A549 treated with dexamethasone at 1 μM for 4 hours (cell line): Measurements from ENCODE around the gene CCL25. TPM values are rescaled to one million over a fixed set of nuclear protein-coding genes. Genes with fewer than 3 reads are reported as not detected.

Source experiments
- total RNA-seq: library from RNA; stranded (reverse); fragments of 200-300 nt; extraction: Qiagen RNA extraction; gene quantifications from 5 replicates; pipeline ENCODE4 v1.2.3, GENCODE V29; 2022

Gene CCL25, protein sequence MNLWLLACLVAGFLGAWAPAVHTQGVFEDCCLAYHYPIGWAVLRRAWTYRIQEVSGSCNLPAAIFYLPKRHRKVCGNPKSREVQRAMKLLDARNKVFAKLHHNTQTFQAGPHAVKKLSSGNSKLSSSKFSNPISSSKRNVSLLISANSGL
- not detected in 5 replicates for total RNA-seq

DNA sequence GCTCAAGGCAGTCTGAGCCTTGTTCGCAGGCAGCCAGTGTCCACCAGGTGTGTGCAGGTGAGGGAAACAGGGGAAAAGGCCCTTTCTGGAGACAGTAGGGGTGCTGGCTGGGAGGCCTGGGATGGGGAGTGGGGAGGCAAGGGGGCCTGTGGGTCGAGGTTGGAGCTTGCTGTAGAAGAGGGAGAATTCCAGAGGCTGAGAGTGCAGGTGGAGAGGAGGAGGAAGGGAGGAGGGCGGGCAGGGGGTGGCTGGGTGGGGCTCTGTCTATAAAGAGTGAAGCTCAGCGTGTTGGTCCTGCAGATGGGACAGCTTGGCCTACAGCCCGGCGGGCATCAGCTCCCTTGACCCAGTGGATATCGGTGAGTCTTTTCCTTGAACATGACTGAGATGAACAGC lies at the start of gene CCL25:
Gene CCL25 (plus strand): TSS at position 297 of the 396 bp plus-strand sequence. CDS start 290 bp downstream, outside the sequence.

DNA sequence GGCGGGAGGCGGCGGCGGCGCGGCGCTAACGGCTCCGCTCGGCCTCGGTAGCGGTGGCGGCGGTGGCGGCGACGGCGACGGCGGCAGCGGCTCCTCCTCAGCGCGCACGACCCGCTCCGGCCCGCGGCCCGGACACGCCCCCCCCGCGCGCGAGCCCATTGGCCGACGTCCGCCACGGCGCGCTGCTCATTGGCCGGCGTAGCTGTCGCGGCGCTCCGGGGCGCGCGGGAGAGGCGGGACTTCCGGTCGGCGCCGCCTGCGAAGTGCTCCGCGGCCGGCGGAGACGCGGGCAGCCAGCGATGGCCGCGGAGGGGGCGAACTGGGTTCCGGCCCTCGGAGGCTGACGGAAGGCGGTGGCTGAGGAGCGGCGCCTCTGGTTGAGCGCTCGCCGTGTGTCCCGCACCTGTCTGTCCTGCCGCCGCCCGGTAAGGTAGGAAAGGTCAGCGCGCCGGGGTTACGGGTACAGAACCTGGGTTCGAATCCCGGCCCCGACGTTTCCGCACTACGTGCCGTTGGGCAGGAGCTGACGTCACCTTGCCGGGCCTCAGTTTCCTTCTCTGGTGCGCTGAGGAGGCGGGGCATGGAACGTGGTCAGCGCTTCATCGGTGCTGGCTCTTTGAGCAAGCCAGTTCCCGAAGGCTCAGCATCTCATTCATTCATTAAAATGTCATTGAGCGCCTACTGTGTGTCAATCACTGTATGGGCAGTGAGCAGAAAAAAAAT lies 46.9 kb upstream of the CCL25 start, which contains the start of gene ELAVL1:
Gene ELAVL1 (minus strand): TSS at position 108 of the 723 bp plus-strand sequence. CDS start 13,826 bp downstream, outside the sequence.

Other genes starting within 250 kb of the CCL25 start
- gene EVI5L, start 222.5 kb upstream of the CCL25 start, total RNA-seq, result 0.94 to 1.9 TPM (median 1.8 TPM) in 5 replicates
- gene PRR36, start 178.4 kb upstream of the CCL25 start, total RNA-seq, result 0.30 to 0.51 TPM (median 0.45 TPM) in 5 replicates
- 5.1 to 7.1 TPM (median 5.7 TPM) in 5 replicates for gene LRRC8E, start 164.2 kb upstream of the CCL25 start, total RNA-seq
- gene MAP2K7, start 148.9 kb upstream of the CCL25 start, total RNA-seq, result 8.6 to 16.3 TPM (median 14.9 TPM) in 5 replicates
- gene TGFBR3L, start 137.9 kb upstream of the CCL25 start, total RNA-seq, result 0.36 to 2.0 TPM (median 1.7 TPM) in 5 replicates
- 17.5 to 29.6 TPM (median 28.0 TPM) in 5 replicates for gene SNAPC2, start 132.4 kb upstream of the CCL25 start, total RNA-seq
- 8.2 to 19.6 TPM (median 17.2 TPM) in 5 replicates for gene CTXN1, start 126.6 kb upstream of the CCL25 start, total RNA-seq
- gene TIMM44, start 109.1 kb upstream of the CCL25 start, total RNA-seq, result 24.1 to 32.3 TPM (median 29.4 TPM) in 5 replicates
- 66.0 to 76.3 TPM (median 73.6 TPM) in 5 replicates for gene ELAVL1, start 47.1 kb upstream of the CCL25 start, total RNA-seq
- gene FBN3, start 96.8 kb downstream of the CCL25 start, total RNA-seq, result not detected in 5 replicates
- 2.9 to 3.7 TPM (median 3.1 TPM) in 5 replicates for gene CERS4, start 156.6 kb downstream of the CCL25 start, total RNA-seq